Vagina (tissue), 2 donors: Measurements from ENCODE around the gene MEIG1. TPM values are rescaled to one million over a fixed set of nuclear protein-coding genes. Genes with fewer than 3 reads are reported as not detected.
"Not testable (repeated sequence)": the region's sequence is repeated elsewhere in the genome, so short reads cannot be mapped to it uniquely, and the experiment has no call there.

Experiments
- DNase-seq, 2 donors: peaks; one replicate each; pipeline ENCODE4 v3.0.0-alpha.2; 2017; ENCODE audit errors: extremely low spot score in 2 of 2
- H3K27ac ChIP-seq: fragments of 200-600 bp; sonication (generic); one replicate; pipeline ENCODE4 v1.5.1; 2019
- H3K27me3 ChIP-seq: fragments of 200-600 bp; sonication (generic); one replicate; pipeline ENCODE4 v1.5.1; 2019
- H3K36me3 ChIP-seq, 2 donors: fragments of 200-600 bp; sonication (generic); one replicate each; pipeline ENCODE4 v1.5.1; 2017 to 2019
- H3K4me1 ChIP-seq: fragments of 200-600 bp; sonication (generic); one replicate; pipeline ENCODE4 v1.5.1; 2019
- H3K4me3 ChIP-seq, 2 donors: fragments of 200-600 bp; sonication (generic); 1 replicate in 1 of 2; 2 replicates in 1 of 2; pipeline ENCODE4 v1.5.1; 2016 to 2019
- H3K9me3 ChIP-seq: fragments of 200-600 bp; sonication (generic); one replicate; pipeline ENCODE4 v1.5.1; 2019
- POLR2A ChIP-seq, 2 donors: fragments of 450-650 bp; IDR thresholded peaks; one replicate each; pipeline ENCODE4 v1.6.1; 2017; ENCODE audit warnings: antibody characterized with exemption in 2 of 2, mild to moderate bottlenecking in 2 of 2, moderate library complexity in 2 of 2
- POLR2AphosphoS5 ChIP-seq, 2 donors: sonication (generic); formaldehyde crosslinking; IDR thresholded peaks; one replicate each; pipeline ENCODE4 v1.9.0; 2017; ENCODE audit warnings: antibody characterized with exemption in 2 of 2, mild to moderate bottlenecking in 2 of 2, low read depth in 1 of 2; ENCODE audit not compliant: insufficient read depth in 1 of 2
- intact Hi-C: fragments of 100-400 bp; cut with DNase I; formaldehyde crosslinking; loops from one replicate; pipeline ENCODE4 v1.15.1; 2023
- total RNA-seq: library from RNA; depleted of rRNA; stranded (reverse); fragments of >200 nt; gene quantifications from one replicate; pipeline ENCODE4 v1.2.3, GENCODE V29; 2016
- TF ChIP-seq, protein P1 (sequence below), 3 experiments: fragments of 450-650 bp in 2 of 3; fragments of 200-600 bp in 1 of 3; sonication (generic) in 1 of 3; IDR thresholded peaks; one replicate each; pipeline ENCODE4 v1.5.1; 2017 to 2019; ENCODE audit warnings: antibody characterized with exemption in 3 of 3, mild to moderate bottlenecking in 2 of 3, moderate library complexity in 2 of 3

MEIG1 gene
- total RNA-seq, 1 donor from 2014 or later, result not detected

DNA sequence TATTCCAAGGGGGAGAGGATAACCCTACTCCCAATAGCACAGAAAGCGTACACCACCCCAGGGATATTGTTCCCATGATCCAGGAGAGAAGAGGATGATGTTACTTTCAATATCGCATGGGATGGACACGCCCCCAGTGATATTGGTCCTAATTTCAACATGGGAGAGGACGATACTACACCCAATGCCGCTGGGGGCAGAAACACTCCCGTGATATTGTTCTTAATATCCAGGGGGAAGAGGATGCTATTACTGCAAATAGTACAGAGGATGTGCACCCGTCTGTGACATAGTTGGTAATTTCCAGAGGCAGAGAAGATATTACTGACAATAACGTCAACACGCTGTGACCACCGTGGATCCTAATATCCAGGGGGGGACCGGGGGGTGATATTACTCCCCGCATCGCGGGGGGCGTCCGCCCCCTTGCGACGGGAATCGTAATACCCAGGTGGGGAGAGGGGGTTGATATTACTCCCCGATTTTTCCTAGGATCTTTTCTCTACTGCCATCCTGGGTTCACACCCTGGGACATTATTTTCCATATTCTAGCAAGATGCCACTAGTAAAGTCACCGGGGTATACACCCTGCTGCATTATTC, 16.6 kb downstream of the MEIG1 start:
- no peaks in the 10 kb centered on the region for H3K27me3 ChIP-seq
- intact Hi-C loops, result no loop called here
- no peaks in the 10 kb centered on the region for H3K9me3 ChIP-seq
- H3K36me3 ChIP-seq, result no peaks in the 10 kb centered on the region
- H3K4me1 ChIP-seq, result no peaks in the 10 kb centered on the region
- no peak overlapping the region for H3K27ac ChIP-seq
- no peak for DNase-seq
- no peak overlapping the region for H3K4me3 ChIP-seq
- TF ChIP-seq POLR2AphosphoS5 (IDR thresholded peaks at IDR 0.05; ENCODE audit: insufficient read depth in 1 of 2, low read depth in 1 of 2) (no peak), POLR2A (IDR thresholded peaks at IDR 0.05) (no peak)
- TF ChIP-seq, protein P1, sequence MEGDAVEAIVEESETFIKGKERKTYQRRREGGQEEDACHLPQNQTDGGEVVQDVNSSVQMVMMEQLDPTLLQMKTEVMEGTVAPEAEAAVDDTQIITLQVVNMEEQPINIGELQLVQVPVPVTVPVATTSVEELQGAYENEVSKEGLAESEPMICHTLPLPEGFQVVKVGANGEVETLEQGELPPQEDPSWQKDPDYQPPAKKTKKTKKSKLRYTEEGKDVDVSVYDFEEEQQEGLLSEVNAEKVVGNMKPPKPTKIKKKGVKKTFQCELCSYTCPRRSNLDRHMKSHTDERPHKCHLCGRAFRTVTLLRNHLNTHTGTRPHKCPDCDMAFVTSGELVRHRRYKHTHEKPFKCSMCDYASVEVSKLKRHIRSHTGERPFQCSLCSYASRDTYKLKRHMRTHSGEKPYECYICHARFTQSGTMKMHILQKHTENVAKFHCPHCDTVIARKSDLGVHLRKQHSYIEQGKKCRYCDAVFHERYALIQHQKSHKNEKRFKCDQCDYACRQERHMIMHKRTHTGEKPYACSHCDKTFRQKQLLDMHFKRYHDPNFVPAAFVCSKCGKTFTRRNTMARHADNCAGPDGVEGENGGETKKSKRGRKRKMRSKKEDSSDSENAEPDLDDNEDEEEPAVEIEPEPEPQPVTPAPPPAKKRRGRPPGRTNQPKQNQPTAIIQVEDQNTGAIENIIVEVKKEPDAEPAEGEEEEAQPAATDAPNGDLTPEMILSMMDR (IDR thresholded peaks at IDR 0.05), result no peak

DNA sequence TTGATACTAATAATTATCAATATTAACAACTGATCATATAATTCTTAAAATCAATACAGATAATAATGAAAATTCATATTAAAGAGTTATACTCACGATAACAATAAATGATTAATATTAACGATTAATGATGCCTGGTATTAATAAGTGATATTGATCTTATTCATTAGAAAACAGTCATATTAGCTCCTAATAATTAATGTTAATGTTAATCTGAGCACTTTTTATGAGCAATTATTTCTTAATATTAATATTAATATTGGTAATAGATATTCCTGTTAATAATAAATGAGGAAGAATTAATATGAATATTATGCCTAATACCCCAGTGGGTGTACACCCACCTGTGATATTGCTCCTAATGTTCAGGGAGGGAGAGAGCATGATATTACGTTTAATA, 23.6 kb downstream of the MEIG1 start:
- H3K27me3 ChIP-seq, result no peaks in the 10 kb centered on the region
- TF ChIP-seq, protein P1 (IDR thresholded peaks at IDR 0.05), result no peak
- no peak for TF ChIP-seq POLR2AphosphoS5 (IDR thresholded peaks at IDR 0.05; ENCODE audit: insufficient read depth in 1 of 2, low read depth in 1 of 2)
- TF ChIP-seq POLR2A (IDR thresholded peaks at IDR 0.05), result no peak
- no peaks in the 10 kb centered on the region for H3K36me3 ChIP-seq
- no peaks in the 10 kb centered on the region for H3K4me1 ChIP-seq
- DNase-seq, result no peak
- H3K4me3 ChIP-seq, result no peak overlapping the region
- no peak overlapping the region for H3K27ac ChIP-seq
- intact Hi-C loops, result no loop called here
- no peaks in the 10 kb centered on the region for H3K9me3 ChIP-seq

DNA sequence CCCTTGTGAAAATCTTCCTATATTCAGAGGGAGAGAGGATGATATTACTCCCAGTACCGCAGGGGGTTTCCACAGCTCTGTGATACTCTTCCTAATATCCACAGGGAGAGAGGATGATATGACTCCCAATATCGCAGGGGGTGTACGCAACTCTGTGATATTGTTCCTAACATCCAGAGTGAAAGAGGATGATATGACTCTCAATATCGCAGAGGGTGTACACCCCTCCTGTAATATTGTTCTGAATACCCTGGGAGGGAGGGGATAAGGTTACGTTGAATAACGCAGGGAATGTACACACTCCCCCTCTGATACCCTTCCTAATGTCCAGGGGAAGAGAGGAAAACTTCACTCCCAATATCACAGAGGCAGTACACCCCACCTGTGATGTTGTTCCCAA, 30.4 kb downstream of the MEIG1 start:
- H3K36me3 ChIP-seq, H3K27me3 ChIP-seq, H3K9me3 ChIP-seq, H3K4me1 ChIP-seq, intact Hi-C loops, H3K4me3 ChIP-seq, DNase-seq, H3K27ac ChIP-seq: not testable (repeated sequence)

DNA sequence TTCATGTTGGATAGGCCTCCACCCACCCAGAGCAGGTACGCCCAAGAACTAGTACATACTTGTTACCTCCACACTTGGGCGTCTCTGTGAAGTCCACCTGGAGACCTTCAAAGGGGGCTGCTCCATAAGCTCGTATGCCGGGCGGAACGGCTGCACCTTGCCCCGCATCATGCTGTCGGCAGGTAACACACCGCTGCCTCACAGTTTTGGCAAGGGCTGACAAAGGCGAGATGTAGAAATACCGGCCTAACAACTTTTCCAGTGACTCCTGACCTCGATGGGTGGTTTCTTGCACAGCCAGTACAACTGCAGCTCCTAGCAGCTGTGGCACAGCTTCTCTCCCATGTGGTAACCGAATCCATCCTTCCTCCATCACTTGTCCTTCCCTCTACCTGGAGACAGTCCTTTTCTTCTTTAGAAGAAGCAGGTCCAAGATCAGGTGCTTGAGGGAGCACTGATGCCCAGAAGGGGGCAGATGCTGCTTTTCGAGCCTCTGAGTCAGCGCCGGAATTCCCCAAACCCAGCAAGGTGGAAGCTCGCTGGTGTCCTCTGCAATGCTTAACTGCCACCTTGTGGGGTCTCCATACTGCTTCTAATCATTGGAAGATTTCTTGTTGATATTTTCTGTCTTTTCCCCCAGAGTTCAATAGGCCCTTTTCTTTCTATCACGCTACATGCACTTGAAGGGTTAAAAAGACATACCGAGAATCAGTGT, 32.0 kb downstream of the MEIG1 start:
- intact Hi-C loops, H3K9me3 ChIP-seq, DNase-seq, H3K27ac ChIP-seq, H3K27me3 ChIP-seq, H3K4me3 ChIP-seq, H3K4me1 ChIP-seq, H3K36me3 ChIP-seq: not testable (repeated sequence)

DNA sequence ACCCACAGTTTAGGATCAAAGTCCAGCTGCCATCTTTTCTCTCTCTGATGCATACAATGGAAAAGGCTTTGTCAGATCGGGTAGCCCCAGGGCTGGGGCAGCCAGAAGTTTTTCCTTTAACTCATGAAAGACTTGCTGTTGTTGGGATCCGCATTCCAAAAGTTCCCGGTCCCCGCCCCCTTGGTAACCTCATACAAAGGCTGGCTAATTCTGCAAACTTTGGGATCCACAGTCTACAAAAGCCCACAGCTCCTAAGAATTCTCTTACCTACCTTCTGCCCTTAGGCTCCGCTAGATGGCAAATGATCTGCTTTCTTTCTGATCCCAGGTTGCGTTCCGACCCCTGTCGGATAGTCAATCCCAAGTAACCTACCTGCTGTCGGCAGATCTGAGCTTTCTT, 33.1 kb downstream of the MEIG1 start:
- H3K36me3 ChIP-seq, intact Hi-C loops, DNase-seq, H3K27me3 ChIP-seq, H3K4me1 ChIP-seq, H3K27ac ChIP-seq, H3K4me3 ChIP-seq, H3K9me3 ChIP-seq: not testable (repeated sequence)

DNA sequence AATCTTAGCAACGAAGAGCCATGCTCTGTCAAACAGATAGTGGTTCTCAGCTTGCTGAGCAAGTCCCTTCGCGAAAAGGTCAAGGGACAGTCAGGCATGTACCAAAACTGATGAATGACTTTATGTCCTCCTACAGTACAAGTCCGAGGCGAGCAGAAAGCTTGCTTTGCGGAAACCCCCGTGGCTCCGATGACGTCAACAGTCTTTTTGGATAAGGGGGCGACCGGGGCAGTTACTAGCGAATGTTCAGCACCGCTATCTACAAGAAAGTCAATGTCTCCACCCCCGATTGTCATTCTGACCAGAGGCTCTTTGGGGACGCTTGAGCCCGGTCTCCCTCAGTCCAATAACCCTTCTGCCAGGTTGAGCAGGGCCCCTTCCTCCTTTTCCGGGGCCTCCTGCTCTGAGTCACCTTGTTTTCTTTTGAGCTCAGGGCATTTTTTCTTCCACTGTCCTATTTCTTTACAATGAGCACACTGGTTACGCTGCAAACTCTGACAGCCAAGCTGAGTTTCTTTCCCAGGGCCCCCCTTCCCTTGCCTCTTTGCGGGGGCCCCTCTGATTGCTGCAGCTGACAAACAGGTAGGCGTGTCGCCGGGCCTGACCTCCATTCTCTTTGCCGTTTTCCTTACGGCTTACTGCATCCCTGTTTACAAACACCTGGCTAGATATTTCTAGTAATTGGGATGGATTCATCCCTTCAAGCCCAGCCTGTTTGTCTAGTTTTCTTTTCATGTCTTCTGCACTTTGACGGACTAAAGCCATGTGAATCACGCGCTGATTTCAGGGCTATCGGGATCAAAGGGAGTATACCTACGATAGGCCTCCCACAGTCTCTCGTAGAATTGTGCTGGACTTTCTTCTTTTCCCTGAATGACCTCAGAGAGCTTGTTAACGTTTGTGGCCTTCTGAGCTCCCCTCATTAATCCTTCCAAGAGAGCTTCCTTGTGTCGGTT, 34.6 kb downstream of the MEIG1 start:
- H3K36me3 ChIP-seq, H3K27ac ChIP-seq, intact Hi-C loops, DNase-seq, H3K4me1 ChIP-seq, H3K9me3 ChIP-seq, H3K4me3 ChIP-seq, H3K27me3 ChIP-seq: not testable (repeated sequence)
